Measurements from ENCODE around the gene UPK3A.

Gene UPK3A

DNA sequence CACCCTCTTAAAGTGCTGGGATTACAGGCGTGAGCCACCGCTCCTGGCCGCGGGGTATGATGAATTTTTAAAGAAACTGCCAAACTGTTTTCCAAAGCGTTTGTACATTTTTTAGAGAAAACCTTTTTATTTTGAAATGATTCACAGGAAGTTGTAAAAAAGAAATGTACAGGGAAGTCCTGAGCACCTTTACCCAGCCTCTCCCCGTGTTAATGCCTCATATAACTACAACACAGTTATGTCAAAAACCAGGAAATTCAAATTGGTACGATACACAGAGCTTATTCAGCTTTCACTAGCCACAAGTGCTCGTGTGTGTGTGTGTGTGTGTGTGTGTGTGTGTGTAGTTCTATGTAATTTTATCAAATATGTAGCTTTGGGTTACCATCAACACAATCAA is 18.0 kb downstream of the UPK3A start:
- no peak overlapping the region for H3K27ac ChIP-seq (ENCODE audit: low read length)
- H3K9ac ChIP-seq (ENCODE audit: low read length in 2 of 2): no peak overlapping the region
- no peaks in the 10 kb centered on the region for H3K36me3 ChIP-seq (ENCODE audit: control insufficient read depth in 2 of 2, insufficient read depth in 2 of 2, low read length in 2 of 2)
- H3K27me3 ChIP-seq (ENCODE audit: control insufficient read depth in 1 of 2, insufficient read depth in 2 of 2, low read length in 2 of 2): no peaks in the 10 kb centered on the region
- H3K9me3 ChIP-seq (ENCODE audit: control insufficient read depth in 2 of 2, low read length in 2 of 2): no peaks in the 10 kb centered on the region
- H3K4me3 ChIP-seq (ENCODE audit: low read length in 2 of 2): no peak overlapping the region
- no peaks in the 10 kb centered on the region for H3K4me1 ChIP-seq (ENCODE audit: control insufficient read depth, insufficient read depth, low read length)

DNA sequence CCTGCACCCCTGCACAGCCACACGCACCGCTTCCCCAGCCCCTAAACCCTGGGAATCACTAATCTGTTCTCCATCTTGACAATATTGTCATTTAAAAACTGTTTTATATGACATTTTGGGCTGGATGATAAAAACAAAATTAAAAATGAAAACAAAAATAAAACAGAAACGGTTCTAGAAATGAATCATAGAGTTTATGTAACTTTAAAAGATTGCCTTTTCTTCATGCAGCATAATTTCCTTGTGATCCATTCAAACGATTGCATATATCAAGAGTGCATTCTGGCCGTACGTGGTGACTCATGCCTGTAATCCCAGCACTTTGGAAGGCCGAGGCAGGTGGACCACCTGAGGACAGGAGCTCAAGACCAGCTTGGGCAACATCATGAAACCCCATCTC is 18.4 kb downstream of the UPK3A start:
- Histone ChIP-seq H3K9ac (ENCODE audit: low read length in 2 of 2) (no peak overlapping the region), H3K9me3 (ENCODE audit: control insufficient read depth in 2 of 2, low read length in 2 of 2) (no peaks in the 10 kb centered on the region), H3K36me3 (ENCODE audit: control insufficient read depth in 2 of 2, insufficient read depth in 2 of 2, low read length in 2 of 2) (no peaks in the 10 kb centered on the region), H3K4me3 (ENCODE audit: low read length in 2 of 2) (no peak overlapping the region), H3K27me3 (ENCODE audit: control insufficient read depth in 1 of 2, insufficient read depth in 2 of 2, low read length in 2 of 2) (no peaks in the 10 kb centered on the region), H3K4me1 (ENCODE audit: control insufficient read depth, insufficient read depth, low read length) (no peaks in the 10 kb centered on the region), H3K27ac (ENCODE audit: low read length) (no peak overlapping the region)

DNA sequence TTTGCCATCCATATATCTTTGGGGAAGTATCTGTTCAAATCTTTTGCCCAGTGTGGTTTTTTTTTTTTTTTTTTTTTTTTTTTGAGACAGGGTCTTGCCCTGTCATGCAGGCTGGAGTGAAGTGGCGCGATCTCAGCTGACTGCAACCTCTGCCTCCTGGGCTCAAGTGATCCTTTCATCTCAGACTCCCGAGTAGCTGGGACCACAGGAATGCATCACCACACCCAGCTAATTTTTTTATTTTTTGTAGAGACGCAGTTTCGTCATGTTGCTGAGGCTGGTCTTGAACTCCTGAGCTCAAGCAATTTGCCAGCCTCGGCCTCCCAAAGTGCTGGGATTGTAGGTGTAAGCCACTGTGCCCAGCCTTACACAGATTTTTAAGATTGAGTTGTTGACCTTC is 20.2 kb downstream of the UPK3A start:
- peaks cover 10% of the 10 kb centered on the region for H3K4me1 ChIP-seq (ENCODE audit: control insufficient read depth, insufficient read depth, low read length)
- no peak overlapping the region for H3K4me3 ChIP-seq (ENCODE audit: low read length in 2 of 2)
- H3K27me3 ChIP-seq (ENCODE audit: control insufficient read depth in 1 of 2, insufficient read depth in 2 of 2, low read length in 2 of 2): no peaks in the 10 kb centered on the region
- H3K27ac ChIP-seq (ENCODE audit: low read length): no peak overlapping the region
- H3K36me3 ChIP-seq (ENCODE audit: control insufficient read depth in 2 of 2, insufficient read depth in 2 of 2, low read length in 2 of 2): no peaks in the 10 kb centered on the region
- H3K9ac ChIP-seq (ENCODE audit: low read length in 2 of 2): no peak overlapping the region
- no peaks in the 10 kb centered on the region for H3K9me3 ChIP-seq (ENCODE audit: control insufficient read depth in 2 of 2, low read length in 2 of 2)

DNA sequence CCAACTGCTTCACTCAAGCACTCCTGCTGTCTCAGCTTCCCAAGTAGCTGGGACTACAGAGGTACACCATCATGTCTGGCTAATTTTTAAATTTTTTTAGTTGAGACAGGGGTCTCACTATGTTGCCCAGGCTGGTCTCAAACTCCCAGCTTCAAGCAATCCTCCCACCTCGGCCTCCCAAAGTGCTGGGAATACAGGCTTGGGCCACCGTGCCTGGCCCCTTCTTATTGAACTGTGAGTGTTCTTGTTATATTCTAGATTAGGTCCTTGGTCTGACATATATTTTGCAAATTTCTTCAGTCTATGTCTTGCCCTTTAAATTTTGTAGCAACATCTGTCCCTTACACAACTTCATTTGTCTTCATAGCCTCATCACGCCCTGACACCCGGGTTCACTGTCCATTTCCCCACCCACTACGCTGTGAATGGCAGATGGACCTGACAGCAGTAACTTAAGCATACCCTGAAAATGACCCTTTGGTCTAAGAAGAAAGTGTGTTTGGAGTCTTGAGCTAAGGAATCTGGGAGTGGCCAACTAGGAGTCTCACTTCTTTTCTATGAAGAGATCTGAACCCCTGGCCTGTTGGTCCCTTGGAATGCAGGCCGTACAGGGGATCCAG is 20.8 kb downstream of the UPK3A start:
- Histone ChIP-seq H3K36me3 (ENCODE audit: control insufficient read depth in 2 of 2, insufficient read depth in 2 of 2, low read length in 2 of 2) (no peaks in the 10 kb centered on the region), H3K9ac (ENCODE audit: low read length in 2 of 2) (no peak overlapping the region), H3K27ac (ENCODE audit: low read length) (no peak overlapping the region), H3K27me3 (ENCODE audit: control insufficient read depth in 1 of 2, insufficient read depth in 2 of 2, low read length in 2 of 2) (no peaks in the 10 kb centered on the region), H3K4me3 (ENCODE audit: low read length in 2 of 2) (no peak overlapping the region), H3K4me1 (ENCODE audit: control insufficient read depth, insufficient read depth, low read length) (peaks cover 13% of the 10 kb centered on the region), H3K9me3 (ENCODE audit: control insufficient read depth in 2 of 2, low read length in 2 of 2) (no peaks in the 10 kb centered on the region)

DNA sequence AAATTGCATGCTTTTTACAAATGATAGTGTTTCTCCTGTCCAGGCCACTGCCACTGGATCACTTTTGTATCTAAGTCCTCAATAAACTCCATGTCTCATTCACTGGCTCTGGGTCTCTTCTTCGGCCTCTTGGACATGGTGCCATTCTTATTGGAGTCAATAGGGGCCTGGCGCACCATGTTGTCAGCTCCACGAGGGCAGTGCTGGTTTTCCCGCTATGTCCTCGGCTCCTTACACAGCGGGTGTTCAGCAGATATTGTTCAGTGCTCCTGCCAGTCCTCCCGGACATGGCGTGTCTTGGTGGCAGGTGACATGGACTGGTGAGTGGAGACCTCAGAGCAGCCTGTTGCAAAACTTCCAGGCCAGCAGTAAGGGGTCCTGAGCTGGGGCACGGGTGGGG is 21.4 kb downstream of the UPK3A start:
- H3K9me3 ChIP-seq (ENCODE audit: control insufficient read depth in 2 of 2, low read length in 2 of 2): no peaks in the 10 kb centered on the region
- no peaks in the 10 kb centered on the region for H3K36me3 ChIP-seq (ENCODE audit: control insufficient read depth in 2 of 2, insufficient read depth in 2 of 2, low read length in 2 of 2)
- no peaks in the 10 kb centered on the region for H3K27me3 ChIP-seq (ENCODE audit: control insufficient read depth in 1 of 2, insufficient read depth in 2 of 2, low read length in 2 of 2)
- no peak overlapping the region for H3K27ac ChIP-seq (ENCODE audit: low read length)
- no peak overlapping the region for H3K4me3 ChIP-seq (ENCODE audit: low read length in 2 of 2)
- H3K9ac ChIP-seq (ENCODE audit: low read length in 2 of 2): no peak overlapping the region
- H3K4me1 ChIP-seq (ENCODE audit: control insufficient read depth, insufficient read depth, low read length): peaks cover 19% of the 10 kb centered on the region

DNA sequence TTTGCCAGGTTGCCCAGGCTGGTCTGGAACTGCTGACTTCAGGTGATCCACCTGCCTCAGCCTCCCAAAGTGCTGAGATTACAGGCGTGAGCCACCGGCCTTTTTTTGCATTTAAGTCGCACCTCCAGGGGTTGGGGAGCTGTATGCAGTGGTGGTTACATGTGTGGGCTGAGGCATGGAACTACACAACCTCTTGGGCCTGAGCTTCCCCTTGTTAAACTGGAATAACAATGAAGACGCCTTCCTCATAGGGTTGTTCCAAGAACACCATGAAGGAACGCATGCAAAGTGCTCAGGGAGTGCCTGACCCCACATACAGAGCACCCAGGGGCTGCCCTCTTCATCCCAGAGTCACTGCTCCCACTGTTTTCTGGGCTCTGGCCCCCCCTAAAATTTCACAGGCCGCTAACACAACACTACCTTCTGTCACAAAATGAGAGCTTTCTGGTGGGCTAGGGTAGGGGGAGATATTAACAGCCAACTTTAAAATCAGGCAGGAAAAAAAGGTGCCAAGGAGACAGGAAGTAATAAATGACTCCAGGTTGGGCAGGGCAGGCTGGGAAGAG is 23.7 kb downstream of the UPK3A start:
- no peaks in the 10 kb centered on the region for H3K36me3 ChIP-seq (ENCODE audit: control insufficient read depth in 2 of 2, insufficient read depth in 2 of 2, low read length in 2 of 2)
- peaks cover 27% of the 10 kb centered on the region for H3K4me1 ChIP-seq (ENCODE audit: control insufficient read depth, insufficient read depth, low read length)
- H3K9ac ChIP-seq (ENCODE audit: low read length in 2 of 2): no peak overlapping the region
- H3K27me3 ChIP-seq (ENCODE audit: control insufficient read depth in 1 of 2, insufficient read depth in 2 of 2, low read length in 2 of 2): no peaks in the 10 kb centered on the region
- no peaks in the 10 kb centered on the region for H3K9me3 ChIP-seq (ENCODE audit: control insufficient read depth in 2 of 2, low read length in 2 of 2)
- H3K27ac ChIP-seq (ENCODE audit: low read length): no peak overlapping the region
- no peak overlapping the region for H3K4me3 ChIP-seq (ENCODE audit: low read length in 2 of 2)

DNA sequence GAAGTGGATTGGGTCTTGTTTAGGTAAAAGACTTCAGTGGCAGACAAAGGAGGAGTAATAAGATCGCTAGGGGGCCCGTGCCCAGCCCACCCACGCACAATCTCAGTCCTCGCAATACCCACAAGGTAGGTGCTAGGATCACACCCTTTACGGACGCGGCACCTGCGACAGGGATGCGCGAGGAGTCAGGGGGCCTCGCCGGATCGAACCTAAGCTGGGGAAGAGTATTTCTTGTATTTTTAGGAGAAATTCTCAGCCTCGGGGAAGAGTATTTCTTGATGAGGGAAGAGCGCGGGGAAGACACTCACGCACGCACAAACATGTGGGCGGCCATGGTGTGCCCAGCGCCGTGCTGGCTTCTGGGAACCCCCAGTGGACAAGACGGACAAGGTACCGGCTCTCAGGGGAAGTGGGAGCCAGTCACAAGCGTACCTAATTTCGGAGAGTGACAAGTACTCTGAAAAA is 24.2 kb downstream of the UPK3A start:
- no peaks in the 10 kb centered on the region for H3K36me3 ChIP-seq (ENCODE audit: control insufficient read depth in 2 of 2, insufficient read depth in 2 of 2, low read length in 2 of 2)
- peak overlapping the region; percentile 83 to 90 for H3K4me3 ChIP-seq (ENCODE audit: low read length in 2 of 2)
- no peaks in the 10 kb centered on the region for H3K9me3 ChIP-seq (ENCODE audit: control insufficient read depth in 2 of 2, low read length in 2 of 2)
- no peaks in the 10 kb centered on the region for H3K27me3 ChIP-seq (ENCODE audit: control insufficient read depth in 1 of 2, insufficient read depth in 2 of 2, low read length in 2 of 2)
- peak overlapping the region; percentile 58 for H3K27ac ChIP-seq (ENCODE audit: low read length)
- H3K4me1 ChIP-seq (ENCODE audit: control insufficient read depth, insufficient read depth, low read length): peaks cover 27% of the 10 kb centered on the region
- peak overlapping the region; percentile 82 to 86 for H3K9ac ChIP-seq (ENCODE audit: low read length in 2 of 2)

DNA sequence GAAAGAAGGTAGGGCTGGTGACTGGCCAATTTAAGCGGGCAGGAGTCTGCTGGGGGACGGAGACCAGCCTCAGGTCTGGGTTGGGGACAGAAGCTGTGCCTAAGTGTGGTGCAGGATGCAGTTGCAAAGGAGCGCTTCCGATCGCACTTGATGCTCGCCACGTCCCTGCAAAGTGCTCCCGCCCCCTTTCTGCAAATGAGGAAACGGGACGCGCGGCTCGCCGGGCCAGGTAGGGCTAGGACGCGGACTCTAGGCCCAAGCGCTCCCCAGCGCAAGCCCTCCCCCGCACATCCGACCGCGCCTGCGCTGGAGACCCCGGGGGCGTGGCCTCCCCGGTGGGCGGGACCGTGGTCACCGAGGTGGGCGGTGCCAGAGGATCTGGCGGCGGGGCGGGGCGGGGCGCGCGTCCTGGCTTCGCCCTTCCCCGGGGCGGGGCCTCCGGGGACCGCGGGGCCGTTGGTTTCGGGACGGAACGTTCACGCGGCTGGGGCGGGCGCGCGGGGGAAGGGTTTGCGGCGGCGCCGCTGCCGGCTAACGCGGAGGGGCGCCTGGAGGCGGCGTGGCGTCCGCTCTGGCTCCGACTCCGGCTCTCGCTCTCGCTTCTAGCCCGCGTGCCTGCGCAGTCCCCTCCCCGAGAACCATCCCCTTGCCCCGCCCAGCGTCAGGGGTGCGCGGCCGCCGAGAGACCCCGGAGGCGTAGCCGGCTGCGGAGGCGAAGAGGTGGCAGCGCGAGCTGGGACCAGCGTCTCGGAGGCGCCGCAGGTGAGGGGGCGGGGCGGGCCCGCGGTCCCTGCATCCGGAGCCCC is 24.9 kb downstream of the UPK3A start, which contains the start of gene FAM118A:
Gene FAM118A (plus strand): TSS at position 513 of the 806 bp plus-strand sequence. CDS start 12,446 bp downstream, outside the sequence.
- H3K36me3 ChIP-seq (ENCODE audit: control insufficient read depth in 2 of 2, insufficient read depth in 2 of 2, low read length in 2 of 2): no peaks in the 10 kb centered on the region
- peaks cover 27% of the 10 kb centered on the region for H3K4me1 ChIP-seq (ENCODE audit: control insufficient read depth, insufficient read depth, low read length)
- H3K9ac ChIP-seq (ENCODE audit: low read length in 2 of 2): peak within 1 kb of the TSS; percentile 86

DNA sequence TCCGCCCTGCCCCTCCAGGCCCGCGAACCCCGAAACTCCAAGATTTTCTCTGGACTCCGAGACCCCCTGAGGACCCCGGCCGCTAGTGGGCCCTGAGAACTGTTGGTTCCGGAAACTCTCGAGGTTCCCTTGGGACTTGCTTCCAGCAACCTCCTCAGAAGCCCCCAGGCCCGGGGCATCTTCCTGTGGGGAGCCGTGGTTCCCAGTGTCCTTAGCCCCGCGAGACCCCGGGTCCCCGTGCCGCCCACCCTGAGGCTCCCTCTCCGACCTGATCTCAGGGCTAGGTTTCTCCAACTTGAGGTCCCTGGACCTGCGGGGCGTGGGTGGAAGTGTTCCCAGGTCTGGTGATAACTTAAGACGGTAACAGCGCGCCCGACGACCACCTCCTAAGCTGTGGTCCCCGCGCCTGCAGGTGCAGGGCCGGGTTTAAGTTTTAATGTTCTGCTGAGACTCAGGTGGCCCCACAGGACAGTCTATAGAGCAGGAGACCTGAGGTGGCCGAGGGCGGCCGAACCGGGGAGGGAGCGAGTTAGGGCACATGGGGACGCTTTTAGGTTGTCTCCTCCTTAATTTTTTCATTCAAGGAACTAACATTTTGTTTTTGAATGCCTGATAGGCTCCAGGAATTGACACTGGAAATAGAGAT is 25.7 kb downstream of the UPK3A start:
- Histone ChIP-seq H3K9me3 (ENCODE audit: control insufficient read depth in 2 of 2, low read length in 2 of 2) (no peaks in the 10 kb centered on the region), H3K27me3 (ENCODE audit: control insufficient read depth in 1 of 2, insufficient read depth in 2 of 2, low read length in 2 of 2) (no peaks in the 10 kb centered on the region), H3K9ac (ENCODE audit: low read length in 2 of 2) (peak overlapping the region; percentile 69 to 86), H3K4me1 (ENCODE audit: control insufficient read depth, insufficient read depth, low read length) (peaks cover 27% of the 10 kb centered on the region), H3K36me3 (ENCODE audit: control insufficient read depth in 2 of 2, insufficient read depth in 2 of 2, low read length in 2 of 2) (no peaks in the 10 kb centered on the region), H3K27ac (ENCODE audit: low read length) (peak overlapping the region; percentile 49), H3K4me3 (ENCODE audit: low read length in 2 of 2) (peak overlapping the region; percentile 80 to 83)

More for the DNA sequence above, 24.9 kb downstream of the UPK3A start, which contains the start of gene FAM118A:
- Histone ChIP-seq H3K27ac (ENCODE audit: low read length) (peak within 1 kb of the TSS; percentile 58), H3K9me3 (ENCODE audit: control insufficient read depth in 2 of 2, low read length in 2 of 2) (no peaks in the 10 kb centered on the region), H3K4me3 (ENCODE audit: low read length in 2 of 2) (peak within 1 kb of the TSS; percentile 83 to 90), H3K27me3 (ENCODE audit: control insufficient read depth in 1 of 2, insufficient read depth in 2 of 2, low read length in 2 of 2) (no peaks in the 10 kb centered on the region)

DNA sequence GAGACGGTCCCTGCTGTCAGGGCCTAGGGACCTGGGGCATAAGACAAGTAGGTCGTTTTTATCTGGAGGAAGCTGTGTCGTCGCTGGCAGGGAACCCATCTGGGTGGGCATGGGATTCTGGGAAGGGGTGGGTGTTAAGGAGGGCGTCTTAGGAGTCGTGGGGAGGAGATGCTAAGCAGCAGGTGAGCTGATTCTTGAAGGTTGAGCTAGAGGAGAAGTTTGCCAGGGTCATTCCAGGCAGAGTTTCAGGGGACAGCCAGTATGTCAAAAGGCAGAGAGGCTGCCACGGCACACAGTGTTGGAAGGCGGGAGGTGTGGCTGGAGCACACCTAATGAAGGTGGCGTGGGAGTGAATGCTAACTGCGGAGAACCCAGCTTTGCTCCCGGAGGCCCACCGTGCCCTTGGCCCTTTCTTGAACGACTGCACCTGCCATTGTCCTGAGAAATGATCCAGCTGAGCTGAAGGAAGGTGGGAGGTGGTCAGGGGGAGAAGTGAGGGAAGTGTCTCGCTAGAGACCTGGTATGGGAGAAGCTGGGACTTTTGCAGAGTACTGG is 26.3 kb downstream of the UPK3A start:
- H3K4me3 ChIP-seq (ENCODE audit: low read length in 2 of 2): peak overlapping the region; percentile 80 to 83
- H3K4me1 ChIP-seq (ENCODE audit: control insufficient read depth, insufficient read depth, low read length): peaks cover 27% of the 10 kb centered on the region
- H3K27me3 ChIP-seq (ENCODE audit: control insufficient read depth in 1 of 2, insufficient read depth in 2 of 2, low read length in 2 of 2): no peaks in the 10 kb centered on the region
- no peak overlapping the region for H3K27ac ChIP-seq (ENCODE audit: low read length)
- H3K36me3 ChIP-seq (ENCODE audit: control insufficient read depth in 2 of 2, insufficient read depth in 2 of 2, low read length in 2 of 2): peaks cover 0 to 2% of the 10 kb centered on the region in 2 donors
- H3K9ac ChIP-seq (ENCODE audit: low read length in 2 of 2): peak overlapping the region; percentile 69 to 86
- H3K9me3 ChIP-seq (ENCODE audit: control insufficient read depth in 2 of 2, low read length in 2 of 2): no peaks in the 10 kb centered on the region
